ENCODE data around the gene MAP2K3.

The MAP2K3 gene

DNA sequence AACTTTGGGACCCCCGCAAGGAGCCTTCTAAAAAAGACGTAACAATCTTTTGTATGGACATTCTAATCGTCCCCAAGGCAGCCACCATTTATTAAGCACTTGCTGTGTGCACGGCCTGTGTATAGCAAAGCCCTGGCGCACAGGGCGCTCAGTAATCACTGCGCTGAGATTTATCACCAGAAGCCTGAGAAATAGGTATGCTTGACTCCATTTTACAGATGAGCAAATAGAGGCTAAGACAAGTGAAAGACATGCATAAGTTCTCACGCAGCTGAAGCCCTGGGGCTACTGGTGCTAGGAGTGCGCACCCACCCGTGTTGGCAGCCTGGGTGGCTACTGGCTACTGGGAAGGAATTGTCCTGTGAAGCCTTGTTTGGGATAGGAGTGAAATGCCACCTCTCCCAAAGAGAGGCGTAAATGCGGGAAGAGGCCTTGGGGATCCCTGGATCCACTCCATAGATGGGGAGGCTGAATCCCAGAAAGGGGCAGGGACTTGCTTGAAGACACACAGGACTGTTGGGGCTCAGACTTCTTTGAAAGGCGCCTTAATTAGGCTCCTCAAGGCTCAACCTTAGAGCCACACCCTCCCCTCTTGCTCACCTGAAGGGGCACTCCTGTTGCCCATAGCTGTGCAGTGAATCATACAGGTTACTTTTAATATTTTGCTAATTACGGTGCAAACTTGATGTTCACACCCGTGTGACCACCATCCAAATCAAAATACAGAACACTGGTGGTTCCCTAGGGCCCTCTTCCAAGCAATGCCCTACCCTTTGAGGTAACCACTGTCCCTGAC lies 30.7 kb upstream of the MAP2K3 start:
- Histone ChIP-seq H3K9ac (ENCODE audit: low read length in 2 of 2) (peak overlapping the region; percentile 67 to 72), H3K4me1 (ENCODE audit: control insufficient read depth, insufficient read depth, low read length) (peaks cover 30% of the 10 kb centered on the region), H3K27ac (ENCODE audit: low read length) (peak overlapping the region; percentile 46), H3K4me3 (ENCODE audit: low read length in 2 of 2) (peak overlapping the region; percentile 76 to 77), H3K36me3 (ENCODE audit: control insufficient read depth in 2 of 2, insufficient read depth in 2 of 2, low read length in 2 of 2) (no peaks in the 10 kb centered on the region), H3K9me3 (ENCODE audit: control insufficient read depth in 2 of 2, low read length in 2 of 2) (no peaks in the 10 kb centered on the region), H3K27me3 (ENCODE audit: control insufficient read depth in 1 of 2, insufficient read depth in 2 of 2, low read length in 2 of 2) (no peaks in the 10 kb centered on the region)

- Histone ChIP-seq H3K36me3 (ENCODE audit: control insufficient read depth in 2 of 2, insufficient read depth in 2 of 2, low read length in 2 of 2) (no peaks in the 10 kb centered on the region), H3K9ac (ENCODE audit: low read length in 2 of 2) (no peak overlapping the region), H3K4me1 (ENCODE audit: control insufficient read depth, insufficient read depth, low read length) (peaks cover 9% of the 10 kb centered on the region), H3K27me3 (ENCODE audit: control insufficient read depth in 1 of 2, insufficient read depth in 2 of 2, low read length in 2 of 2) (no peaks in the 10 kb centered on the region), H3K9me3 (ENCODE audit: control insufficient read depth in 2 of 2, low read length in 2 of 2) (no peaks in the 10 kb centered on the region), H3K4me3 (ENCODE audit: low read length in 2 of 2) (no peak overlapping the region), H3K27ac (ENCODE audit: low read length) (no peak overlapping the region)
Observed at GRCh38 chr17:21258593-21258992, 25.9 kb upstream of the MAP2K3 start.

GRCh38 chr17:21262259-21262993 lies 22.1 kb upstream of the MAP2K3 start:
- Histone ChIP-seq H3K36me3 (ENCODE audit: control insufficient read depth in 2 of 2, insufficient read depth in 2 of 2, low read length in 2 of 2) (no peaks in the 10 kb centered on the region), H3K4me3 (ENCODE audit: low read length in 2 of 2) (no peak overlapping the region), H3K27ac (ENCODE audit: low read length) (no peak overlapping the region)

DNA sequence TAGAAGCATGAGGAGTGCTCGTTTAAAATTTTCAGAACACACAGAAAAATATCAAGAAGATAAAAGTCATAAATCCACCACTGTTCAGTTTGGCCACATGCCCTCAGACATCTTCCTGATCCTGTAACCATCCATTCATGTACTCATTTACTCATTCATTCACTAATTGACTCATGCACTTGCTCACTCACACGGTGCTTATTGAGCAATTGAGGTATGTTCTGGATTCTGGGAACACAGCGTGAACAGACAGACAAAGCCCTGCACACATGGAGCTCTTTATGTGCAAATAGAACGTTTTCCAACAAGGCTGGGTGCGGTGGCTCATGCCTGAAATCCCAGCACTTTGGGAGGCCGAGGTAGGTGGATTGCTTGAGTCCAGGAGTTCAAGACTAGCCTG lies 21.1 kb upstream of the MAP2K3 start:
- H3K27ac ChIP-seq (ENCODE audit: low read length), result no peak overlapping the region
- no peak overlapping the region for H3K9ac ChIP-seq (ENCODE audit: low read length in 2 of 2)
- peaks cover 3% of the 10 kb centered on the region for H3K4me1 ChIP-seq (ENCODE audit: control insufficient read depth, insufficient read depth, low read length)
- no peak overlapping the region for H3K4me3 ChIP-seq (ENCODE audit: low read length in 2 of 2)
- H3K36me3 ChIP-seq (ENCODE audit: control insufficient read depth in 2 of 2, insufficient read depth in 2 of 2, low read length in 2 of 2), result no peaks in the 10 kb centered on the region
- no peaks in the 10 kb centered on the region for H3K9me3 ChIP-seq (ENCODE audit: control insufficient read depth in 2 of 2, low read length in 2 of 2)
- H3K27me3 ChIP-seq (ENCODE audit: control insufficient read depth in 1 of 2, insufficient read depth in 2 of 2, low read length in 2 of 2), result no peaks in the 10 kb centered on the region

More at GRCh38 chr17:21262259-21262993, 22.1 kb upstream of the MAP2K3 start:
- Histone ChIP-seq H3K9me3 (ENCODE audit: control insufficient read depth in 2 of 2, low read length in 2 of 2) (no peaks in the 10 kb centered on the region), H3K4me1 (ENCODE audit: control insufficient read depth, insufficient read depth, low read length) (peaks cover 3% of the 10 kb centered on the region), H3K27me3 (ENCODE audit: control insufficient read depth in 1 of 2, insufficient read depth in 2 of 2, low read length in 2 of 2) (no peaks in the 10 kb centered on the region), H3K9ac (ENCODE audit: low read length in 2 of 2) (no peak overlapping the region)

GRCh38 chr17:21268596-21269188 lies 15.8 kb upstream of the MAP2K3 start:
- Histone ChIP-seq H3K4me1 (ENCODE audit: control insufficient read depth, insufficient read depth, low read length) (no peaks in the 10 kb centered on the region), H3K4me3 (ENCODE audit: low read length in 2 of 2) (no peak overlapping the region), H3K9me3 (ENCODE audit: control insufficient read depth in 2 of 2, low read length in 2 of 2) (no peaks in the 10 kb centered on the region), H3K27me3 (ENCODE audit: control insufficient read depth in 1 of 2, insufficient read depth in 2 of 2, low read length in 2 of 2) (no peaks in the 10 kb centered on the region), H3K36me3 (ENCODE audit: control insufficient read depth in 2 of 2, insufficient read depth in 2 of 2, low read length in 2 of 2) (no peaks in the 10 kb centered on the region), H3K9ac (ENCODE audit: low read length in 2 of 2) (no peak overlapping the region), H3K27ac (ENCODE audit: low read length) (no peak overlapping the region)

DNA sequence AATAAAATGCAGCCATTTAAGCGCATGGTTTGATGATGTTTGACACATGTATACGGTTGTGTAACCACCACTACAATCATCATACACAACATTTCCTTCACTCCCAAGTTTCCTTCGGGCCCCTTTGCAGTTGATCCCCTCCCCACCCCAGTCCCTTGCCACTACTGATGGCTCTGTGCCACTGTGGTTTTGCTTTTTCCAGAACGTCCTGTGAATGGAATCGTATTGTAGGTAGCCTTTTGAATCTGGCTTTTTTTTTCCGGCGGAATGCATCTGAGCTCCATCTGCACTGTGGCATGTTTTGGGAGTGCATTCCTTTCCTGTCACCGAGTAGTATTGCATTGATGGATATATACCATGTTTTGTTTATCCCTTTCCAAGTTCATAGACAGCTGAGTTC lies 15.1 kb upstream of the MAP2K3 start:
- Histone ChIP-seq H3K4me1 (ENCODE audit: control insufficient read depth, insufficient read depth, low read length) (no peaks in the 10 kb centered on the region), H3K4me3 (ENCODE audit: low read length in 2 of 2) (no peak overlapping the region), H3K9ac (ENCODE audit: low read length in 2 of 2) (no peak overlapping the region), H3K27ac (ENCODE audit: low read length) (no peak overlapping the region), H3K36me3 (ENCODE audit: control insufficient read depth in 2 of 2, insufficient read depth in 2 of 2, low read length in 2 of 2) (no peaks in the 10 kb centered on the region), H3K27me3 (ENCODE audit: control insufficient read depth in 1 of 2, insufficient read depth in 2 of 2, low read length in 2 of 2) (no peaks in the 10 kb centered on the region), H3K9me3 (ENCODE audit: control insufficient read depth in 2 of 2, low read length in 2 of 2) (no peaks in the 10 kb centered on the region)

DNA sequence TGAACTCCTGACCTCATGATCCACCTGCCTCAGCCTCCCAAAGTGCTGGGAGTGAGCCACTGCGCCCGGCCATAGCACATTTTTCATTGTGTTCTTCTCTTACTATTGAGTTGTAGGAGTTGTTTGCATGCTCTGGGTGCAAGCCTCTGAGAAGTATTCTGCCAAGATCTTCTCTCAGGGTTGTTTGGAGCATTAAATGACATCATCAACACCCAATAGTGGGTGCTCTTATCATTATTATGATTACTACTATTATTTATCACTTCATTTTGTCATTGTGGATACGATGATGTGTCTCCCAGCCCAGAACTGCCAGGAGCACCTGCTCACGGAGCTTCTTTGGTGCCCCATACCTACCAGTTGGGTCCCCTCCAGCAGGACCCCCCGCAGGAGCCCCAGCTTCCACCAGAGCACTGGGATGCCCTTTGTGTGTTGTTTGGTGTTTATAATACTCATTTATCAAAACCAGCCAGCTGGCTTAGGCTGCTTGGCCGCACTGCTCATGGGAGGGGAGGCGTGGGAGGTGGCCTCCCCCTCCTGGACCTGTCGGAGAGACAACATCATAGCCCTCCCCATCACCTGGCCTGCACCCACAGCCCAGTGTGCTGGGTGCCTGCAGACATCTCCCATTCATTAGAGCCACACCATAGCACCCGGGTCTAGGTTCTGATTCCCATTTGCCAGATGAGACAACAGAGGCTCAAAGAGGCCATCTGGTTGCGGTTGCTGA lies 12.9 kb upstream of the MAP2K3 start:
- Histone ChIP-seq H3K36me3 (ENCODE audit: control insufficient read depth in 2 of 2, insufficient read depth in 2 of 2, low read length in 2 of 2) (no peaks in the 10 kb centered on the region), H3K9me3 (ENCODE audit: control insufficient read depth in 2 of 2, low read length in 2 of 2) (no peaks in the 10 kb centered on the region), H3K4me1 (ENCODE audit: control insufficient read depth, insufficient read depth, low read length) (peaks cover 15% of the 10 kb centered on the region), H3K27ac (ENCODE audit: low read length) (no peak overlapping the region), H3K9ac (ENCODE audit: low read length in 2 of 2) (no peak overlapping the region), H3K4me3 (ENCODE audit: low read length in 2 of 2) (no peak overlapping the region), H3K27me3 (ENCODE audit: control insufficient read depth in 1 of 2, insufficient read depth in 2 of 2, low read length in 2 of 2) (no peaks in the 10 kb centered on the region)

DNA sequence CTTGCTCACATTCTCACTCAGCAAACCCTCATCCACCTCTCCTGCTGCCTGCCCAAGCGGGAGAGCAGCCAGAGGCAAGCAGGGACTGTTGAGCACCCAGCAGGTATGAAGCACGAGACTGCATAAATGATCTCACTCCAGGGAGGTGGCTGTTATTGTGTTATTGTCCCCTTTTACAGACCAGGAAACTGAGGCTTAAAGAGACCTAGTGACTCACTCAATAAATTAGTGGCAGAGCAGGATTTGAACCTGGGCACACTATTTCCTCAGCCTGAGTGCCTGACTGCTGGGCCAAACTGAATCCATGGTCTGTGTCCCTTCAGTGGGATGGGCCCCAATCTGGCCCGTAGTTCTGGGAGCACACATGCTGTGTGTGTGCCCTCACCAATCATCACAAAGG lies 12.3 kb upstream of the MAP2K3 start:
- Histone ChIP-seq H3K9me3 (ENCODE audit: control insufficient read depth in 2 of 2, low read length in 2 of 2) (no peaks in the 10 kb centered on the region), H3K27me3 (ENCODE audit: control insufficient read depth in 1 of 2, insufficient read depth in 2 of 2, low read length in 2 of 2) (no peaks in the 10 kb centered on the region), H3K36me3 (ENCODE audit: control insufficient read depth in 2 of 2, insufficient read depth in 2 of 2, low read length in 2 of 2) (no peaks in the 10 kb centered on the region), H3K4me3 (ENCODE audit: low read length in 2 of 2) (no peak overlapping the region), H3K4me1 (ENCODE audit: control insufficient read depth, insufficient read depth, low read length) (peaks cover 15% of the 10 kb centered on the region), H3K27ac (ENCODE audit: low read length) (no peak overlapping the region), H3K9ac (ENCODE audit: low read length in 2 of 2) (no peak overlapping the region)

DNA sequence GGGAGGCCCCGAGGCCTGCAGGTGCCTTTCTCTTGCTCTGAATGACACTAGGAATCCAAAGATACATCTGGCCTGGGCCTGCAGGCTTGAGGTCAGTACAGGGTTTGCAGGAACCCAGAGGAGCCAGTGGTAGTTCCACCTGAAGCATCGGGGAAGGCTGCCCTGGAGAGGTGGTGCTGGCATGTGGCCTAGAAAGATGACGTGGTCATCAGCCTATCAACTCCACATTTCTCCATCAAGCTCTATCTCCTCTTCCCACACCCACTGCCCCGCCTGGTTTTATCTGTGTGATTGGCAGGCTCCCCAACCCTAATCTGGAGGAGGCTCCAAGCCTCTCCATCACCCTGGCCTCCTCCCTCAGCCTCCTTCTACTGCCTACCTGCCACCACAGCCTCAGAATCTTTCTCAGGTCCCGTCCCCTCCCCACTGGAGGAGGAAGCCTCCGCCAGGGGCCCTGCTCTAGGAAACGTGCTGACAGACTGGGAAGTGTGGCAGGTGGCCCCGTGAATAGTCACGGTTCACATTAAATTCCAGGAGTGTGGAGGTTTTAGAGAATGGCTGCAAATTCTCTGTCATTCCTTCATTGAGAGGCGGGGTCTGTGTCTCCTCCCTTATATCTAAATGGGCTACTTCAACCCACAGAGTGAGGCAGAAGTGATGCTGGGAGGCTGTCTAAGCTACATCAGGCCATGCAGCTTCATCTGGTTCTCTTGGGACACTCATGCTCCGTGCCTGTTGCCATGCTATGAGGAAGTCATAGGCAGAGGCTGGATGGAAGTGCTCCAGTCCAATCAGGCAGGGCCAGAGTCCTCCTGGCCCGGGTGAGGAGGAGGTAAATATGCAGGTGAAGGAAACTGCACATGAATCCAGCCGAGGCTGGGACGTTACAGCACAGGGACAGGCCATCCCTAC lies 11.4 kb upstream of the MAP2K3 start:
- no peak overlapping the region for H3K9ac ChIP-seq (ENCODE audit: low read length in 2 of 2)
- no peak overlapping the region for H3K27ac ChIP-seq (ENCODE audit: low read length)
- H3K4me1 ChIP-seq (ENCODE audit: control insufficient read depth, insufficient read depth, low read length), result peaks cover 15% of the 10 kb centered on the region
- no peaks in the 10 kb centered on the region for H3K27me3 ChIP-seq (ENCODE audit: control insufficient read depth in 1 of 2, insufficient read depth in 2 of 2, low read length in 2 of 2)
- no peaks in the 10 kb centered on the region for H3K36me3 ChIP-seq (ENCODE audit: control insufficient read depth in 2 of 2, insufficient read depth in 2 of 2, low read length in 2 of 2)
- H3K9me3 ChIP-seq (ENCODE audit: control insufficient read depth in 2 of 2, low read length in 2 of 2), result no peaks in the 10 kb centered on the region
- no peak overlapping the region for H3K4me3 ChIP-seq (ENCODE audit: low read length in 2 of 2)
